Activated CD4-positive, alpha-beta T cell treated with anti-CD3 and anti-CD28 coated beads, Interleukin-2, amount 10 ng/mL, durations not matched to agents 7 days and 5 days (primary cell): ENCODE data around the gene MAPT. TPM values are rescaled to one million over a fixed set of nuclear protein-coding genes. Genes with fewer than 3 reads are reported as not detected.
A peak's percentile ranks its signal among the peaks of the same experiment; 100 is the strongest.

Source experiments
- CTCF ChIA-PET: fragments of 350-600 bp; sonication (Branson Sonifier 250); formaldehyde crosslinking; loops from one replicate; lab custom pipeline; 2021; ENCODE audit warnings: antibody characterized with exemption; lab: Charles Lee
- POLR2A ChIA-PET: fragments of 350-600 bp; sonication (Branson Sonifier 250); formaldehyde crosslinking; loops from one replicate; lab custom pipeline; 2021; ENCODE audit warnings: antibody characterized with exemption; lab: Charles Lee
- DNase-seq: peaks from one replicate; pipeline ENCODE4 v3.0.0-alpha.2; 2020
- H3K27ac Mint-ChIP-seq: one replicate; pipeline ENCODE4 v1.8.0; 2021; ENCODE audit warnings: mild to moderate bottlenecking, moderate library complexity, mixed read lengths
- H3K27me3 Mint-ChIP-seq: one replicate; pipeline ENCODE4 v1.8.0; 2021; ENCODE audit warnings: mixed read lengths
- H3K36me3 Mint-ChIP-seq: one replicate; pipeline ENCODE4 v1.8.0; 2021; ENCODE audit warnings: low read depth, mixed read lengths
- H3K4me1 Mint-ChIP-seq: one replicate; pipeline ENCODE4 v1.8.0; 2021; ENCODE audit warnings: mixed read lengths
- H3K4me3 Mint-ChIP-seq: one replicate; pipeline ENCODE4 v1.8.0; 2021; ENCODE audit warnings: mild to moderate bottlenecking, moderate library complexity, mixed read lengths
- H3K9me3 Mint-ChIP-seq: one replicate; pipeline ENCODE4 v1.8.0; 2021; ENCODE audit warnings: mixed read lengths
- total RNA-seq, 2 experiments: library from RNA; stranded (reverse); gene quantifications; one replicate each; pipeline ENCODE4 v1.2.3, GENCODE V29; 2021

MAPT gene
- under 1 TPM; 0.12 to 0.46 TPM for total RNA-seq

DNA sequence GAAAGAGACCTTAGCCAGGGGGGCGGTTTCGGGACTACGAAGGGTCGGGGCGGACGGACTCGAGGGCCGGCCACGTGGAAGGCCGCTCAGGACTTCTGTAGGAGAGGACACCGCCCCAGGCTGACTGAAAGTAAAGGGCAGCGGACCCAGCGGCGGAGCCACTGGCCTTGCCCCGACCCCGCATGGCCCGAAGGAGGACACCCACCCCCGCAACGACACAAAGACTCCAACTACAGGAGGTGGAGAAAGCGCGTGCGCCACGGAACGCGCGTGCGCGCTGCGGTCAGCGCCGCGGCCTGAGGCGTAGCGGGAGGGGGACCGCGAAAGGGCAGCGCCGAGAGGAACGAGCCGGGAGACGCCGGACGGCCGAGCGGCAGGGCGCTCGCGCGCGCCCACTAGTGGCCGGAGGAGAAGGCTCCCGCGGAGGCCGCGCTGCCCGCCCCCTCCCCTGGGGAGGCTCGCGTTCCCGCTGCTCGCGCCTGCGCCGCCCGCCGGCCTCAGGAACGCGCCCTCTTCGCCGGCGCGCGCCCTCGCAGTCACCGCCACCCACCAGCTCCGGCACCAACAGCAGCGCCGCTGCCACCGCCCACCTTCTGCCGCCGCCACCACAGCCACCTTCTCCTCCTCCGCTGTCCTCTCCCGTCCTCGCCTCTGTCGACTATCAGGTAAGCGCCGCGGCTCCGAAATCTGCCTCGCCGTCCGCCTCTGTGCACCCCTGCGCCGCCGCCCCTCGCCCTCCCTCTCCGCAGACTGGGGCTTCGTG, at the start of gene MAPT:
Gene MAPT, plus strand, starts transcription at position 533 of the 763 bp plus-strand sequence. CDS start 67,784 bp downstream, outside the sequence.
- no peaks in the 10 kb centered on the region for H3K9me3 Mint-ChIP-seq
- peaks cover 65% of the 10 kb centered on the region for H3K27me3 Mint-ChIP-seq
- H3K4me3 Mint-ChIP-seq: peak within 1 kb of the TSS; percentile 70
- peak; percentile 64 for DNase-seq
- CTCF ChIA-PET: interaction anchor here (0.8 to 1.7 kb wide), 2 partner anchors 13 to 55 kb away, joined by 3 to 6 read pairs; no protein-coding TSS in a partner anchor
- H3K36me3 Mint-ChIP-seq: no peaks in the 10 kb centered on the region
- H3K4me1 Mint-ChIP-seq: peaks cover 12% of the 10 kb centered on the region
- no peak within 1 kb of the TSS for H3K27ac Mint-ChIP-seq
- POLR2A ChIA-PET: no interaction called here

DNA sequence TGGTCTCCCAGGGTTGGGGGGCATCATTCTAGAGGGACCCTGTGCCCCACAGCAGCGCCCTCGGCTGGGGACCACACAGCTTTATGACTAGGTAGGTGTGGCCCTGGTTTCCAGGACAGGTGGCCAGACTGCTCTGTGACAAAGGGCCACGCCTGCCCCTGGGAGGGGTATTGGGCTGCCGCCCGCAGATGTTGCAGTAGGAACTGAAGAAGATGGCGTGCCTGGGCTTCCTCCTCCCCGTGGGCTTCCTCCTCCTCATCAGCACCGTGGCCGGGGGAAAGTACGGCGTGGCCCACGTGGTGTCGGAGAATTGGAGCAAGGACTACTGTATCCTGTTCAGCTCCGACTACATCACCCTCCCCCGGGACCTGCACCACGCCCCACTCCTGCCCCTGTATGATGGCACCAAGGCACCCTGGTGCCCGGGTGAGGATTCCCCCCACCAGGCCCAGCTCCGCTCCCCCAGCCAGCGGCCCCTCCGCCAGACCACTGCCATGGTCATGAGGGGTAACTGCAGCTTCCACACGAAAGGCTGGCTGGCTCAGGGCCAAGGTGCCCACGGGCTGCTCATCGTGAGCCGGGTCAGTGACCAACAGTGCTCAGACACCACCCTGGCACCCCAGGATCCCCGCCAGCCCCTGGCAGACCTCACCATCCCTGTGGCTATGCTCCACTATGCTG, 49.5 kb upstream of the MAPT start, which contains the start of gene SPPL2C:
Gene SPPL2C, plus strand, starts transcription at position 187 of the 681 bp plus-strand sequence. Its CDS starts 26 bp downstream, at position 213.
- no peaks in the 10 kb centered on the region for H3K9me3 Mint-ChIP-seq
- DNase-seq: no peak
- H3K36me3 Mint-ChIP-seq: no peaks in the 10 kb centered on the region
- CTCF ChIA-PET: no interaction called here
- H3K4me3 Mint-ChIP-seq: no peak within 1 kb of the TSS
- H3K27me3 Mint-ChIP-seq: no peaks in the 10 kb centered on the region
- POLR2A ChIA-PET: no interaction called here
- no peak within 1 kb of the TSS for H3K27ac Mint-ChIP-seq
- H3K4me1 Mint-ChIP-seq: no peaks in the 10 kb centered on the region

DNA sequence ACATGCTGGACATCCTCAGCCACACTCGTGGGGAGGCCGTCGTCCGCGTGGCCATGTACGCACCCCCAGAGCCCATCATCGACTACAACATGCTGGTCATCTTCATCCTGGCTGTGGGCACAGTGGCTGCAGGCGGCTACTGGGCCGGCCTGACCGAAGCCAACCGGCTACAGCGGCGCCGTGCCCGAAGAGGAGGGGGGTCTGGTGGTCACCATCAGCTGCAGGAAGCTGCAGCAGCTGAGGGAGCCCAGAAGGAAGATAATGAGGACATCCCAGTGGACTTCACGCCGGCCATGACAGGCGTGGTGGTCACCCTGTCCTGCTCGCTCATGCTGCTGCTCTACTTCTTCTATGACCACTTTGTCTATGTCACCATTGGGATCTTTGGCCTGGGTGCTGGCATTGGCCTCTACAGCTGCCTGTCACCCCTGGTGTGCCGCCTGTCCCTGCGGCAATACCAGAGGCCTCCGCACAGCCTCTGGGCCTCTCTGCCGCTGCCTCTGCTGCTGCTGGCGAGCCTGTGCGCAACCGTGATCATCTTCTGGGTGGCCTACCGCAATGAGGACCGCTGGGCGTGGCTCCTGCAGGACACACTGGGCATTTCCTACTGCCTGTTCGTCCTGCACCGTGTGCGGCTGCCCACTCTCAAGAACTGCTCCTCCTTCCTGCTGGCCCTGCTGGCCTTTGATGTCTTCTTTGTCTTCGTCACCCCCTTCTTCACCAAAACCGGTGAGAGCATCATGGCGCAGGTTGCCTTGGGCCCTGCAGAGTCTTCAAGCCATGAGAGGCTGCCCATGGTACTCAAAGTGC, 48.8 kb upstream of the MAPT start:
- Mint-ChIP-seq H3K4me1 (no peaks in the 10 kb centered on the region), H3K36me3 (no peaks in the 10 kb centered on the region), H3K27ac (no peak overlapping the region), H3K4me3 (no peak overlapping the region), H3K9me3 (no peaks in the 10 kb centered on the region), H3K27me3 (no peaks in the 10 kb centered on the region)
- ChIA-PET CTCF (no interaction called here), POLR2A (no interaction called here)
- no peak for DNase-seq

DNA sequence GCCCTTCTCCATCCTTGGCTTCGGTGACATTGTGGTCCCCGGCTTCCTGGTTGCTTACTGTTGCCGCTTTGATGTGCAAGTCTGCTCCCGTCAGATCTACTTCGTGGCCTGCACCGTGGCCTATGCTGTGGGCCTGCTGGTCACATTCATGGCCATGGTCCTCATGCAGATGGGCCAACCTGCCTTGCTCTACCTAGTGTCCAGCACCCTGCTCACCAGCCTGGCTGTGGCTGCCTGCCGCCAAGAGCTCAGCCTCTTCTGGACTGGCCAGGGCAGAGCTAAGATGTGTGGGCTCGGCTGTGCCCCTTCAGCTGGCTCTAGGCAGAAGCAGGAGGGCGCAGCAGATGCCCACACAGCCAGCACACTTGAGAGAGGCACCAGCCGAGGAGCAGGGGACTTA, 48.1 kb upstream of the MAPT start:
- H3K4me1 Mint-ChIP-seq: no peaks in the 10 kb centered on the region
- POLR2A ChIA-PET: no interaction called here
- peaks cover 5% of the 10 kb centered on the region for H3K27me3 Mint-ChIP-seq
- no peak for DNase-seq
- no peak overlapping the region for H3K4me3 Mint-ChIP-seq
- no peaks in the 10 kb centered on the region for H3K36me3 Mint-ChIP-seq
- no peaks in the 10 kb centered on the region for H3K9me3 Mint-ChIP-seq
- H3K27ac Mint-ChIP-seq: no peak overlapping the region
- CTCF ChIA-PET: no interaction called here

DNA sequence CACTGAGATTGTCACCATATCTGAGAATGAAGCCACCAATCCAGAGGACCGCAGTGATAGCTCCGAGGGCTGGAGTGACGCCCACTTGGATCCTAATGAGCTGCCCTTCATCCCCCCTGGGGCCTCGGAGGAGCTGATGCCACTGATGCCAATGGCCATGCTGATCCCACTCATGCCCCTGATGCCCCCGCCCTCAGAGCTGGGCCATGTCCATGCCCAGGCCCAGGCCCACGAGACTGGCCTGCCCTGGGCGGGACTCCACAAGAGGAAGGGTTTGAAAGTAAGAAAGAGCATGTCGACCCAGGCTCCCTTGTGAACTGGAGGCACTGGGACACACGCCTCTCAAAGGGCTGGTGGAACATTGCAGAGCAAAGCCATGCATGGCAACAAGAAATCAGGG, 47.7 kb upstream of the MAPT start:
- H3K4me3 Mint-ChIP-seq: no peak overlapping the region
- H3K27me3 Mint-ChIP-seq: peaks cover 5% of the 10 kb centered on the region
- no peaks in the 10 kb centered on the region for H3K36me3 Mint-ChIP-seq
- H3K27ac Mint-ChIP-seq: no peak overlapping the region
- DNase-seq: no peak
- H3K9me3 Mint-ChIP-seq: no peaks in the 10 kb centered on the region
- no peaks in the 10 kb centered on the region for H3K4me1 Mint-ChIP-seq
- POLR2A ChIA-PET: no interaction called here
- CTCF ChIA-PET: no interaction called here

DNA sequence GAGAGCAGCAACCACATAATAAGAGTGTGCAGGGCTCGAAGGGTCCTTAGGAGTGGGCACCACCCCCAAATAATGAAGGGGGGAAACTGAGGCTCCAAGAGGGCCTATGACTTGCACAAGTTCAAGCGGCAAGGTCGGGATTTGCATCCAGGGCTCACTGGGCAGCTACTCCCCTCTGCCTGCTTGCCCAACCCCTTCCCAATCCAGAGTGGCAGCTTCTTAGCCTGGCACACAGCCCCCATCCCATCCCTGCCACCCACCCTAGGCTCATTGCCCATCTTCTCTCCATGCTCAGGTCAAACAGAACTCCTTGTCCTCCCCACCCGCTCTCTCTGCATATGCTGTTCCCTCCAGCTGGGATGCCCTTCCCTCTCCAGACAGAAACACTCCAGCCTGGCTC, 47.3 kb upstream of the MAPT start:
- H3K9me3 Mint-ChIP-seq: no peaks in the 10 kb centered on the region
- peaks cover under 1% of the 10 kb centered on the region for H3K4me1 Mint-ChIP-seq
- CTCF ChIA-PET: interaction anchor here (0.8 kb wide), 1 partner anchor 12 kb away, joined by 3 read pairs; no protein-coding TSS in a partner anchor
- no peak overlapping the region for H3K4me3 Mint-ChIP-seq
- POLR2A ChIA-PET: no interaction called here
- H3K36me3 Mint-ChIP-seq: no peaks in the 10 kb centered on the region
- no peak overlapping the region for H3K27ac Mint-ChIP-seq
- H3K27me3 Mint-ChIP-seq: peaks cover 7% of the 10 kb centered on the region
- no peak for DNase-seq

DNA sequence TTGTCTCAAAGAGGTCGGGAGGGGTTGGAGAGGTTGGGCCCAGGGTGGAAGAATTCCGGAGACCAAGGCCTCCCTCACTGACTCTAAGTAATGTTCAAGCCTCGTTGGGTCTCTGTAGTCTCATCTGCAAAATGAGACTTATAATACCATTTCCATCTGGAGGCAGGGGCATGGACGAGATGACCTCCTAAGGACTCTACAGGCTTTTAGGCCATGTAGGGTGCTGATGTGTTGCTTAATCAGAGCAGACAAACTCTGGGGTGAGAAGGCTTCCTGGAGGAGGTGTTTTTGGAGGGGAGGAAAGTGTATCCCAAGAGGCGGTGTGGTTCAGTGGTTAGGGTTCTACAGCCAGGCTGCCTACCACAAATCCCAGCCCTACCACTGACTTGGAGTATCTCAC, 46.6 kb upstream of the MAPT start:
- Mint-ChIP-seq H3K27me3 (peaks cover 9% of the 10 kb centered on the region), H3K4me1 (peaks cover 6% of the 10 kb centered on the region), H3K27ac (no peak overlapping the region), H3K36me3 (no peaks in the 10 kb centered on the region), H3K9me3 (no peaks in the 10 kb centered on the region), H3K4me3 (no peak overlapping the region)
- ChIA-PET POLR2A (no interaction called here), CTCF (interaction anchor here (0.8 kb wide), 1 partner anchor 13 kb away, joined by 3 read pairs; no protein-coding TSS in a partner anchor)
- no peak for DNase-seq

DNA sequence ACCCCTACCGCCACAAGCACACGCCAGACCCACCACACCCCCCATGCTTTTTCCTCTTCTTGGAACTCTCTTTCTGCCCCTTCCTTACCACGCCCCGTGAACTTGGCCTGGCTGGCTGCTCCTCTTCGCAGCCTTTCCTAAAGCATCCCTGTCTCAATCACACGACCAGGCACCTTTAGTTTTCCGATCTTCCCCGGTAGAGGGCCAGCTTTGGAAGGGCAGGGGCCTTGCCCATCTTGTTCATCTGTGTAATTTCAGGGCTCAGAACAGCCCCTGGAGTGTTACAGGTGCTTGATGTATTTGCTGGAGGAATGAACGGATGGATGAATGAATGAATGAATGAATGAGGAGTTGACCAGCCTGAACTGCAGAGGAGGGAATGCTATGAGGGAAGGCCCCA, 45.9 kb upstream of the MAPT start:
- no peak for DNase-seq
- H3K27ac Mint-ChIP-seq: no peak overlapping the region
- CTCF ChIA-PET: no interaction called here
- H3K4me1 Mint-ChIP-seq: peaks cover 7% of the 10 kb centered on the region
- H3K4me3 Mint-ChIP-seq: no peak overlapping the region
- H3K36me3 Mint-ChIP-seq: no peaks in the 10 kb centered on the region
- POLR2A ChIA-PET: no interaction called here
- peaks cover 9% of the 10 kb centered on the region for H3K27me3 Mint-ChIP-seq
- no peaks in the 10 kb centered on the region for H3K9me3 Mint-ChIP-seq

DNA sequence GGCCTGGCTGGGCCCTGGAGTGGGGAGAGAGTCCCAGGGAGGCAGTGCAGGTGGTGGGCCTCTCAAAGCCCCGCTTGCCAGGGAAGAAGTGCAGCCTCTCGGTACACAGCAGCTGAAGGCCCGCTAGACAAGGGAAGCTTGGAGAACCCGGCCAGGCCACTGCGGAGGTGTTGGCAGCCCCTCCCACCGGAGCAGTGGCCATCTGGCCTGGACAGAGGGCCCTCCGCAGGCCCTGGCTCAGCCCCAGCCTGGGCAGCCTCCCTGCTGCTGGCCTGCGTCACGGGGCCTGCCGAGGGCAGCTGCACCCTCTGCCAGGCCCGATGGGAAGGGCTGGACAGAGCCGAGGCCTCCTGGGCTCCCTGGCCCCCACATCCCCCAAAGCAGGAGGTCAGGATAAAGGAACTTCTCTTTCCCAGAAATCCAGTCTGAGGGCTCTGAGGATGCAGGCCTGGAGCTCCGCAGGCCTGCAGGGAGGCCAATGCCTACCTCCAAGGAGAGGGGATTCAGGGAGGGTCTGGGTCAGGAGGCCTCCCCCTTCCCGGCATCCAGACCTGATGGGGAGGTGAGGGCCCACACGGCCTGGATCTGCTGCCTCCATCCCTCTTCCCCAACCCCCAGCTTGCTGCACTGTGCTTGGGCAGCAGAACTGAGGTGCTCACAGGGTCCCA, 45.4 kb upstream of the MAPT start:
- H3K27ac Mint-ChIP-seq: no peak overlapping the region
- ChIA-PET CTCF (interaction anchor here (1.2 kb wide), 1 partner anchor 18 kb away, joined by 3 read pairs; no protein-coding TSS in a partner anchor), POLR2A (no interaction called here)
- no peak overlapping the region for H3K4me3 Mint-ChIP-seq
- no peaks in the 10 kb centered on the region for H3K9me3 Mint-ChIP-seq
- DNase-seq: no peak
- no peaks in the 10 kb centered on the region for H3K36me3 Mint-ChIP-seq
- peaks cover 7% of the 10 kb centered on the region for H3K4me1 Mint-ChIP-seq
- peaks cover 9% of the 10 kb centered on the region for H3K27me3 Mint-ChIP-seq

DNA sequence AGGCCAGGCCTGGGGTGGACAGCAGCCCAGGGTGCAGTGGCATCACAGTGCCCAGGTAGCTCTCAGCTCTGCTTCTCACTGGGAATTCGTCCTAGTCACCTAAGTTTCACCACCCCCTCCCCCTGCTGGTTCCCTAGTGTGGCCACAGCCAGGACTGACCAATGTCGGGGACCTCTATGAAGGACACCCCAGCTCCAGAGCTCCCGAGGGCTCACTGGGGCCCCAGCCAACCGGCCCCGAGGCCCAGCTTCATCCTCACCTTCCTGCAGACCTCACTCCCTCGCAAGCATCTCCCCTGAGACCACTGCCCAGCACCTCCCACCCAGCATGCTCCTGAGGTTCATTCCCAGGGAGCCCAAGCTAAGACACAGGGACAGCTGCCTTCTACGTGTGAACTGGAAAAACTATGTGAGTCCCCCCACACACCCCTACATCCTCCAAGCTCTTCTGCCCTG, 44.8 kb upstream of the MAPT start:
- peaks cover 9% of the 10 kb centered on the region for H3K27me3 Mint-ChIP-seq
- no peak for DNase-seq
- no peak overlapping the region for H3K4me3 Mint-ChIP-seq
- no peaks in the 10 kb centered on the region for H3K9me3 Mint-ChIP-seq
- H3K4me1 Mint-ChIP-seq: peaks cover 7% of the 10 kb centered on the region
- ChIA-PET POLR2A (no interaction called here), CTCF (interaction anchor here (1.2 kb wide), 1 partner anchor 19 kb away, joined by 3 read pairs; no protein-coding TSS in a partner anchor)
- H3K27ac Mint-ChIP-seq: no peak overlapping the region
- H3K36me3 Mint-ChIP-seq: no peaks in the 10 kb centered on the region

DNA sequence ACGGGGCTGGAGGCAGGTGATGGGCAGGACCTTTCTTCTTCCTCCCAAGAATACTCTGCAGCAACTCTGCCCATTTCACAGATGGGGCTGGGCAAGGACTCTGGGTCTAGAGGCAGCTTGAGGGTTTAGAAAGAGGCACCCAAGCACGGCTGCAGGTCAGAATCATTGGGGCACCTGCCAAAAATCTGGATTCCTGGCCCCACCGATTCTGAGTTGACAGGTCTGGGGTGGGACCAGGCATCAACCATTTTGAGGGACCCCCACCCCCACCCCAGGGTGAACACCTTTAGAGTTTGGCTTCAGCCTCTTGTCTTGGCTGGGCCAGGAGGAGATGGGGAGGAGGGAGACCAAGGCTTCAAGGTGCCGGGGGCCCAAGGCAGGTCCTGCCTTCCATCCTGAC, 44.3 kb upstream of the MAPT start:
- peaks cover 7% of the 10 kb centered on the region for H3K4me1 Mint-ChIP-seq
- ChIA-PET CTCF (interaction anchor here (0.6 to 1.2 kb wide), 2 partner anchors 19 to 755 kb away, joined by 3 to 4 read pairs; no protein-coding TSS in a partner anchor), POLR2A (no interaction called here)
- H3K36me3 Mint-ChIP-seq: no peaks in the 10 kb centered on the region
- H3K9me3 Mint-ChIP-seq: no peaks in the 10 kb centered on the region
- no peak overlapping the region for H3K27ac Mint-ChIP-seq
- H3K27me3 Mint-ChIP-seq: peaks cover 9% of the 10 kb centered on the region
- H3K4me3 Mint-ChIP-seq: no peak overlapping the region
- DNase-seq: no peak

DNA sequence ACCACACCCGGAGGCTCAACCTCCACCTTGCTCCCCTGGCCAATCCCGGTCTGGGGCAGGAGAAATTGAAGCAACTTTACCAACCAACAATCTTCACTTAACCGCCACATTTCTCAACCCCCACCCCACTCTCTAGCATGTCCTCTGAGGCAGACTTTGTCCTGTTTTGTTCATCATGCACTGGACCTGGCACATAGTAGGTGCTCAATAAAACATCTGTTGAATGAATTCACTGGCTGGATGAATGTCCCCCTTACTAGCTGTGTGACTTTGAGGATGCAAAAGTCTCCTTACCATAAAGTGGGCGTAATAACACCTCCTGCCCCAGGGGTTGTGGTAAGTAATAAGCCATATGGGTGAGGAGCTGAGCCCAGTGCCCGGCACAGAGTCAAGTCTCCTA, 43.9 kb upstream of the MAPT start:
- POLR2A ChIA-PET: no interaction called here
- Mint-ChIP-seq H3K4me1 (peaks cover 7% of the 10 kb centered on the region), H3K27me3 (peaks cover 9% of the 10 kb centered on the region), H3K4me3 (no peak overlapping the region), H3K27ac (no peak overlapping the region), H3K9me3 (no peaks in the 10 kb centered on the region), H3K36me3 (no peaks in the 10 kb centered on the region)
- CTCF ChIA-PET: interaction anchor here (0.6 to 2.3 kb wide), 2 partner anchors 11 to 756 kb away, joined by 4 to 6 read pairs; no protein-coding TSS in a partner anchor
- no peak for DNase-seq
